COLO668 (cell line): ENCODE results near the gene CSF2RB.
"Not testable (repeated sequence)": the region's sequence is repeated elsewhere in the genome, so short reads cannot be mapped to it uniquely, and the experiment has no call there.

Experiments
- DNase-seq: peaks from one replicate; lab custom pipeline; 2025; ENCODE audit not compliant: unreplicated experiment; lab: John Stamatoyannopoulos, UW

The CSF2RB gene

GRCh38 chr22:36963302-36963701 lies 49.9 kb downstream of the CSF2RB start:
- DNase-seq, result no peak

GRCh38 chr22:36964106-36964505 lies 50.7 kb downstream of the CSF2RB start:
- DNase-seq, result no peak

- DNase-seq, result no peak
Observed at GRCh38 chr22:36965696-36966095, 52.3 kb downstream of the CSF2RB start.

GRCh38 chr22:36966851-36967540 lies 53.6 kb downstream of the CSF2RB start:
- no peak for DNase-seq

- no peak for DNase-seq
Observed at GRCh38 chr22:36968249-36968964, 55.0 kb downstream of the CSF2RB start.

- no peak for DNase-seq
Observed at GRCh38 chr22:36971341-36972125, 58.1 kb downstream of the CSF2RB start.

GRCh38 chr22:36976606-36977005 lies 63.2 kb downstream of the CSF2RB start:
- no peak for DNase-seq

- DNase-seq, result peak; percentile 50
Observed at GRCh38 chr22:36977401-36977861, 64.0 kb downstream of the CSF2RB start.

GRCh38 chr22:36977947-36978660 lies 64.7 kb downstream of the CSF2RB start:
- peak; percentile 85 for DNase-seq

- DNase-seq, result no peak
Observed at GRCh38 chr22:36979016-36979910, 65.8 kb downstream of the CSF2RB start.

GRCh38 chr22:36981247-36981775 lies 67.9 kb downstream of the CSF2RB start:
- no peak for DNase-seq

GRCh38 chr22:36982136-36982535 lies 68.7 kb downstream of the CSF2RB start:
- no peak for DNase-seq

- no peak for DNase-seq
Observed at GRCh38 chr22:36985211-36985889, 71.9 kb downstream of the CSF2RB start.

- DNase-seq, result peak; percentile 12
Observed at GRCh38 chr22:36986242-36986821, 72.9 kb downstream of the CSF2RB start.

GRCh38 chr22:36988075-36988832 lies 74.8 kb downstream of the CSF2RB start:
- DNase-seq, result no peak

GRCh38 chr22:36989012-36989411 lies 75.6 kb downstream of the CSF2RB start:
- not testable (repeated sequence) for DNase-seq
